Measurements from ENCODE around the gene PTPRN2. TPM values are rescaled to one million over a fixed set of nuclear protein-coding genes. Genes with fewer than 3 reads are reported as not detected.

PTPRN2 gene
- total RNA-seq, 1 donor, result 0.09 TPM

DNA sequence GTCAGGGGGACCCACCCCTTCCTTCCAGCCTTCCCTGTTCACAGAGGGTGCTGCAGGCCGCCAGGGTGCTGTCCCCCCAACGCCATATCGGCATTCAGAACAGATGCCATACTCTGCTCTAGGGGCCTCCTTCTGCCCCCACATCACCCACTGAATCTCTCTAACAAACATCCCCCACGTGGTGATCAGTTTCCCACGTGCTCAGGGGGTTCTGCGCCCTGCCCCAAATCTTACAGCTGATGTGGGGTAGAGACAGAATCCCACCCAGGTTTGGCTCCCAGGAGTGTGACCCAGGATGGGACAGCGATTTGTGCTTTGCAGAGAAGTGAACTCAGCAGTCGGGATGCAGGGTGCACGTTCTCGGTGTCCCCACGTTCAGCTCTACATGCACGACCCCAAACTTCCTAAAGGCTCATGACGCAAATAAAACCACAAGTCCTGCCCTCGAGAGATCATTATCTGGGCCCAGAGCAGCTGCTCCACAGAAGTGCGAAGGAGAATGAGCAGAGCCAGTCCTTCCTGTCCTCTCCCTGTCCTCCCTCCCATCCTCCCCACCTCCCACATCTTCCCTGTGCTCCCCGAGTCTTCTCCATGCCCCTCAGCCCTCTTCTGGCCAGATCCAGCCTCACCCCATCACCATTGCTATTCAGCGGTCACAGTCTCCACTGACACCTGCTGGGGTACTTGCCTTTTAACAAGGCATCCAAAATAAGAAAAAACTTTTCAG is 827.5 kb downstream of the PTPRN2 start:
- DNase-seq (ENCODE audit: low read depth), result no peak
- TF ChIP-seq, protein P1, sequence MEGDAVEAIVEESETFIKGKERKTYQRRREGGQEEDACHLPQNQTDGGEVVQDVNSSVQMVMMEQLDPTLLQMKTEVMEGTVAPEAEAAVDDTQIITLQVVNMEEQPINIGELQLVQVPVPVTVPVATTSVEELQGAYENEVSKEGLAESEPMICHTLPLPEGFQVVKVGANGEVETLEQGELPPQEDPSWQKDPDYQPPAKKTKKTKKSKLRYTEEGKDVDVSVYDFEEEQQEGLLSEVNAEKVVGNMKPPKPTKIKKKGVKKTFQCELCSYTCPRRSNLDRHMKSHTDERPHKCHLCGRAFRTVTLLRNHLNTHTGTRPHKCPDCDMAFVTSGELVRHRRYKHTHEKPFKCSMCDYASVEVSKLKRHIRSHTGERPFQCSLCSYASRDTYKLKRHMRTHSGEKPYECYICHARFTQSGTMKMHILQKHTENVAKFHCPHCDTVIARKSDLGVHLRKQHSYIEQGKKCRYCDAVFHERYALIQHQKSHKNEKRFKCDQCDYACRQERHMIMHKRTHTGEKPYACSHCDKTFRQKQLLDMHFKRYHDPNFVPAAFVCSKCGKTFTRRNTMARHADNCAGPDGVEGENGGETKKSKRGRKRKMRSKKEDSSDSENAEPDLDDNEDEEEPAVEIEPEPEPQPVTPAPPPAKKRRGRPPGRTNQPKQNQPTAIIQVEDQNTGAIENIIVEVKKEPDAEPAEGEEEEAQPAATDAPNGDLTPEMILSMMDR (IDR thresholded peaks at IDR 0.05; ENCODE audit: insufficient read depth, low read length), result no peak

DNA sequence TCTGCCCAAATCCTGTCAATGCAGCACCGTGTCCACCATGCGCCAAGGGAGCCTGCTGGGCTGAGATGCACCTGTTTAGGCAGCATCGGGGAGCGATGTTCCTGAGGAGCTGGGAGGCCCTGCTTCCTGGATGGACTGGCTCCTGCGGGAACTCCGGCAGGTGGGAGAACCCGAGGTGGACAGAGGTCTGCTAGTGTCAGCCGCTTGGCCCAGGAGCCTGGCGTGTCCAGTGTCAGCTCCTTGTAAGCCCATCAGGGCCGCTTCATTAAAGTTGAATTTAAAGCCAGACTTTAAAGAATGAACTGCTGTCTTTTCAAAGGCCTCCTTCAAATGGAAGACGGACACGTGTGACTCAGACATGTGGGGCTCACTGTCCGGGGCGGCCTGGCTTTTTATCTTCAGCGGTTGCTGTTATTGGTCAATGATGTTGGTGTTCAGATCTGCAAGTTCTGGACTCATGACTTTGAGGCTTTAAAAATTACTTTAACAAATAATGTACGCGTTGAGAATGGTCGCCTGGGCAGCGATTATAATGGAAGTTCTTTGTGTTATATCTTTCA is 828.3 kb downstream of the PTPRN2 start:
- no peak overlapping the region for H3K4me3 ChIP-seq (ENCODE audit: low read depth, low read length)
- no peak for DNase-seq (ENCODE audit: low read depth)
- TF ChIP-seq, protein P1 (IDR thresholded peaks at IDR 0.05; ENCODE audit: insufficient read depth, low read length), result no peak

More for the DNA sequence above, 827.5 kb downstream of the PTPRN2 start:
- H3K4me3 ChIP-seq (ENCODE audit: low read depth, low read length), result no peak overlapping the region

DNA sequence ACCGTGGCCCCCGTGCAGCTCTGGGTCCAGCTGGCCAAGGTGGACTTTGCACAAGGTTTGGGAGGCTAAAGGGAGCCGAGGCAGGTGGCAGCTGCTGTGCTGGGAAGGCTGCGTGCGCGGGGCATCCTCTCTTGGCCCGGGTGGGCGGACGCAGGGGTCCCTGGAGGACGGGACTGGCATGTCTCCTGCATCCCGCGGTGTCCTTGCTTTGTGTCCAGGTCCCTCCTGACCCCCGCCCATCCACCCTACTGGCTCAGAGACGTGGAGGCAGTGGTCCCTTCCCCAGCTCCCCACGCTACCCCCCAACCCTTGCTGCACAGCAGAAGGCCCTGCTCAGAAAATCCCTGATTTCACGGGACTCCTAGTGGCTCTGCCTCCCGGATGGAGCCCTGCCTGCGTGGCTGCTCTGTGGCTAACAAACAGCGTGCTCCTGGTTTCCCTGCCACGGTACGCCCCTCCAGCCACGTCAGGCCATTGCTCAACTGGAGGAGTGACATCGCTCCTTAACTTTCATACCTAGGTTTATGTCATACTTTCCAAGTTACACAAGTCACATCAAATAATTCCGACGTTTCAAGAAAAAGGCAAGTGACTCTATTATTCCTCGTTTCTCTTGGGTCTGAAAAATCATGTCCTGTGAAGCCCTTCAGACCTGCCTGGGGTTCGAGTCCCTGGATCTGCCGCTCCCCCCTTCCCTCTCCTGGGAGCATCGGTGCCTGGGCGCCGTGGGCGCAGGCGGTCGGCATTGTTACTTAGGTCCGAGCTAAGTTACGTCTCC is 829.0 kb downstream of the PTPRN2 start:
- TF ChIP-seq, protein P1 (IDR thresholded peaks at IDR 0.05; ENCODE audit: insufficient read depth, low read length), result no peak
- no peak for DNase-seq (ENCODE audit: low read depth)
- no peak overlapping the region for H3K4me3 ChIP-seq (ENCODE audit: low read depth, low read length)

DNA sequence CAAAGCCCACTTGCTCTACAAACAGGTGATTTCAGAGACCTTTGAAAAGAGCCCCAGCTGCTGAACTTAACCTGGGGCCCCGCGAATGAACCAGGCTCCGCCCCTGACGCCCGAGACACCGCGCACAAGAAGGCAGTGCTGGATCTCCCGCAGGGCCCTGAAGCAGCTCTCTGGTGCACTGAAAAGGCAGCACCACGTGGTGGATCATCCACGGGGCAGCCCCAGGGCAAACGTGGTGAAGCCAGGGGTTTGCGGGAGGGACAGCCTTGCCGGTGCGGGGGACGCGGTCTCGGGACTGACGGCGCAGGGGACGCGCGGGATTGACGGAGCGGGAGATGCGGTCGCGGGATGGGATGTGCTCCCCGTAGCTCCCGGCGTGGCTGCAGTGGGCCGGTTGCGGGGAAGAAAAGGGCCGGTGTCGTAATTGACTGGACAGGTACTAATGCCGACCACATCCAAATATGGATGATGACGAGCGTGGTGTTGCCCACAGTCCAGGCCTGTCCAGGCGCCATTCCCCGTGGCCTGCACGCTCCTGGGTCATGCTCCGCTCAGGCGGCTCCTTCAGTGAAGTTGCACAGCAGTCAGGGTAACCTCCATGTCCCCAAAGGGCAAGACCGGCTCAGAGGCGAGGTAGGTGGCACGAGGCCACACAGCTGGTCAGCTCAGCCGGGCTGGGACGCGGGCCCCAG is 829.7 kb downstream of the PTPRN2 start:
- no peak overlapping the region for H3K4me3 ChIP-seq (ENCODE audit: low read depth, low read length)
- DNase-seq (ENCODE audit: low read depth), result no peak
- TF ChIP-seq, protein P1 (IDR thresholded peaks at IDR 0.05; ENCODE audit: insufficient read depth, low read length), result no peak

DNA sequence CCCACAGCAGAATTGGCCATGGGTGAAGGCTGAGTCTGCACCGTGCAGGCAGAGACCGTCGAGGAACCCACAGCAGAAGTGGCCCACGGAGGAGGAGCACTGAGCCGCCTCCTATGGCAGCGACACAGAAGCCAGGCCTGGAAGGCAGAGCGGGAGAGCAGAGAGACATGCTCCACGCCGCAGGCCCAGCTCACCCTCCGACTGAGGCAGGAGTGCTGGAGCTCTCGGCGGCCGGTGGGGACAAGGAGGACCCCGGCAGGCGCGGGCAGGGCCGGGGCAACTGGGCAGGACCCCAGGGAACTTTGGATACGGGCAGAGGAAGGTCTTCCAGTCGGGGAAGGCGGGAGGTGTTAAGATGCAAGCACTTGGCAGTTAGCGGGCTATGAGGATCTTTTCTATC is 830.4 kb downstream of the PTPRN2 start:
- no peak overlapping the region for H3K4me3 ChIP-seq (ENCODE audit: low read depth, low read length)
- TF ChIP-seq, protein P1 (IDR thresholded peaks at IDR 0.05; ENCODE audit: insufficient read depth, low read length), result no peak
- no peak for DNase-seq (ENCODE audit: low read depth)

DNA sequence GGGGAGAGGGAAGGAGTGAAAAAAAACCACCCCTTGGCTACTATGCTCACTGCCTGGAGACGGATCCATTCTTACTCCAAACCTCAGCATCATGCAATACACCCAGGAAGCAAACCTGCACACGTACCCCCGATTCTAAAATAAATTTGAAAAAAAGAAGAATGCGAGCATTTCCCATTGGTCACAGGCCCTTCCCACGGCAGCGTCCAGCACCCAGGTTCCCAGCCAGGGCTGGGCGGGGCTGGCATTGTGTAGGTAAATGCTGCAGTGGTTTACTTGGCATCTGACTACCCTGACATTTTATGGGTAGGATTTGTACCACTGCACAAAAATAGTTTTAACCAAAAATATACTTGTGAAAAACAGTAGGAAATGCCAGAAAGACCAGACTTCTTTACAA is 831.9 kb downstream of the PTPRN2 start:
- DNase-seq (ENCODE audit: low read depth), result no peak
- TF ChIP-seq, protein P1 (IDR thresholded peaks at IDR 0.05; ENCODE audit: insufficient read depth, low read length), result no peak
- no peak overlapping the region for H3K4me3 ChIP-seq (ENCODE audit: low read depth, low read length)

Data from fibroblast of the aortic adventitia (primary cell).